IPS DF 4.7 (cell line): Measurements from ENCODE around the gene SURF6.
"Not testable (repeated sequence)": the region's sequence is repeated elsewhere in the genome, so short reads cannot be mapped to it uniquely, and the experiment has no call there.

Source experiments
- DNase-seq: peaks from one replicate; pipeline ENCODE4 v3.0.0-alpha.2; 2013; ENCODE audit warnings: low spot score; ENCODE audit errors: extremely low read depth

The SURF6 gene

GRCh38 chr9:133329306-133330156 lies 6.5 kb downstream of the SURF6 start:
- not testable (repeated sequence) for DNase-seq

- DNase-seq, result no peak
Observed at GRCh38 chr9:133327834-133328484, 8.0 kb downstream of the SURF6 start.

- DNase-seq, result not testable (repeated sequence)
Observed at GRCh38 chr9:133327021-133327420, 9.0 kb downstream of the SURF6 start.

- DNase-seq, result no peak
Observed at GRCh38 chr9:133323991-133324703, 11.8 kb downstream of the SURF6 start.

- no peak for DNase-seq
Observed at GRCh38 chr9:133323211-133323610, 12.8 kb downstream of the SURF6 start.

DNA sequence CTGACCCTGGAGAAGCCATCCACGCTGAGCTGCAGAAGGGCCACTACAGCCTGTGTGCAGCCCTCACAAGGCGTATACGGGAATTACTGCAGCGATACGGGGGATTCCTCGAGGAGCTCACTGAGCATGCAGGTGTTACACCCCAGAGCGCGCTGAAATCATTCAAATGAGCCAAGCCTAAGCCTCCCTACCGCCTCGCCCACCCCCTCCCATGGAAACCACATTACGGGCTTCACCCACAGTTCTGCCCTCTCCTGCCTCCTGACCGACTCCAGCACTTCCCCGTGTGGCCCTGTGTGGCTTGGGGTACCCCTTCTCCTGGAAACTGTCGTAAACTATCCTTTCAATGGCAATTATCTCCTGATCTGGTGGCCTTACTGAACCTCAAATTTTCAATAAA lies 13.3 kb downstream of the SURF6 start:
- no peak for DNase-seq

- no peak for DNase-seq
Observed at GRCh38 chr9:133321411-133321935, 14.5 kb downstream of the SURF6 start.

DNA sequence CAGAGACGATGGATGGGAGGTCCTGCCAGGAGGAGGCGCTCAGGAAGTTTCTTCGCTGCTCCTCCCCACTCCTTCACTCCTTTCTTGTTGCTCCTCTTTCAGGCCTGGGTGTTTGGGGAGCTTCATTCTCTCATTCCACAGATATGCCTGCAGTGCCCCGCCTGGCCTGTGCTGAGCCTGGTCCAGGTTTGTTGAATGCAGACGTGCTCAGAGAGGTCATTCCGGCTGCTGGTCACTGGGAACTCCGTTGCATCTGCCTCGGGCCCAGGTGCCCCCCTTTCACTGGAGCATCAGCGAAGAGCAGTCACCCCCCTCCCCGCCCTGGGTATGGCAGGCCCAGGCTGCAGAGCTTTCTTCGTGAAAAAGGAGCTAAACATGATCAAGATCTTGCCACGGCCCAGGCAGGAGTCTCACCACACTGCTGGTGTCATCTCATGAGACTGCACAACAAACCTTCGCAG lies 15.5 kb downstream of the SURF6 start:
- no peak for DNase-seq

DNA sequence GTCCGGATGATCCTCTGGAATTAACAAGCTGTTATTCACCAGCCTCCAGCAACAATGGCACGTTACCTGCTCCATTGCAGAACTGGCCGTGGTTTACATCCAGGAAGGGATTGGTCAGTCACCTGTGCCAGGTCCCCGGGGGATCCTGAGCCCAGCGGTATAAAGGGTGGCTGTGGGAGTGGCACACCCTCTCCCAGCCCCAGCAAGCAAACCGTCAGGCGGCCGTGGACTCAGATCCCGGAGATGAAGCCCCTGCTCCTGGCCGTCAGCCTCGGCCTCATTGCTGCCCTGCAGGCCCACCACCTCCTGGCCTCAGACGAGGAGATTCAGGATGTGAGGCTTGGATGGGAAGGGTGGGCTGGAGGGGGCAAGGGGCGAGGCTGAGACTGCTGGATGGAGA lies 18.4 kb downstream of the SURF6 start:
- not testable (repeated sequence) for DNase-seq

DNA sequence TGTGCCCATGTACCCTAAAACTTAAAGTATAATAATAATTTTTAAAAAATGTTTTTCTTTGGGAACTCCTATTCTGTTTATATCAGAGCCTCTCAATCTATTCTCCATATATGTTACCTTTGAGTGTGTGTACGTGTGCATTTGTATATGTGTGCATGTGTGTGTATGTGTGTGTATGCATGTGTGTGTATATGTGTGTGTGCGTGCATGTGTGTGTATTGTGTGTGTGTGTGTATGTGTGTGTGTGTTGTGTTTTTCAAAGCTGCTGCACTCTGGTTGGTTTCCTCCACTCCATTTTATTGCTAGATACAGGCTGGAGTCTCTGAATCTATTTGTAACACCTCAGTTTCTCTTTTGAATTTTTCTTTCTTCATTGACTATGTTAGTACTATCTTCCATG lies 20.0 kb downstream of the SURF6 start:
- no peak for DNase-seq

DNA sequence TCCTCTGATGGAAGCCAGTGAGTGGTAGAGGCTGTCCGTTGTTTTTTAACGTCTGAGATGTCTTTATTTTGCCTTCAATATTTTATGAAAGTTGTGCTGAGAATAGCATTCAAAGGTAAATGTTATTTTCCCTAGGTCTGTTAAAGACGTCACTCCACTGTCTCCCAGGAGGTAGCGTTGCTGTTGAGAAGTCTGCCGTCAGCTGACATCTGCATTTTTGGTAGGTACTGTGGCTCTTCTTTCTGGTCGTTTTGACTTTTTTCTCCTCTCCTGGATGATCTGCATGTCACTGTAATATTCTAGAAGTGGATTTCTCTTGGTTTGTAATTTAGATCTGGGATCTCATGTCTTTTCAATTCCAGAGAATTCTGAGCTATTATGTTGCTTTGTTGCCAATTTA lies 26.4 kb downstream of the SURF6 start:
- no peak for DNase-seq

GRCh38 chr9:133307301-133307700 lies 28.7 kb downstream of the SURF6 start:
- DNase-seq, result no peak

DNA sequence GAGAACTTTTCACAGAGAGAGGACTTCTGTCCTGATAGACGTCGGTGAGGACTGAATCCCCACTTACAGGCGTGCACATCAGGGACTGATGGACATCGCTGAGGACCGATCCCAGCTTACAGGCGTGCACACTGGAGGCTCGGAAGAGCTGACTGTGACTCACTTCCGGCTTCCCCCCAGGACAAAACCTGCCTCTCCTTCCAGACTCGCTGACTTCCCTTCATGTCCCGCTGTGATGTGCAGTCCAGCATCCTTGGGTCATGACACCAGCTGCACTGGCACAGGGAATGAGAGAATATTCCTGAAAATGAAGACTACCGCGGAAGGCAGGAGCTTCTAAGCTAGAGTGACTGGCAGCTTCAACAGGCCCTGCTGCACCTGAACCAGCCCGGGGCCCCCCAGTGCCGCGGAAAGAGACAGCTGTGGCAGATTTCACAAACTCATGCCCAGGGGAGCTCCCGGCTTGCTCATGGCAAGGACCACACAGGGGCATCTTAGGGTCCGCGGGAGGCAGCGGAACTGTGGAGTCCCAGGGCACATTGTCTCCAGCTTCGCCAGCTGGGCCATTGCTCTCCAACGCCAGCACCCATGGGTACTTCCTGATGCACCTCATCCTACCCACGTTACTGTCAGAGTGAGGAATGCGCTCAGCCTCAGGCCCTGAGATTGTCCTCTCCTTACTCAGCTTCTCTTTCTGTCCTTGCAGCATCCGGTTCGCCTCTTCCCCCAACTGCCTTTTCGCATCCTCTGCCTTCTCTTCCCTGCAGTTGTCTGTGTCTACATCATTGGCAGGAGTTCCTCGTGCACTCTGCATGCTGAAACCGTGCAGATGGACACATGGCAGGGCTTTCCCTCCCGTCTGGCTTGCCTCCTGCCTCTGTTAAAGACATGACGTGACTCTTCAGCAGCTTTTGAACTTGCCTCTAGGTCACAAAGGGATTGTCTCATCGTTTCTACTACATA lies 29.5 kb downstream of the SURF6 start:
- no peak for DNase-seq

- DNase-seq, result no peak
Observed at GRCh38 chr9:133305731-133306130, 30.3 kb downstream of the SURF6 start.

GRCh38 chr9:133304477-133305377 lies 31.3 kb downstream of the SURF6 start:
- DNase-seq, result no peak

- no peak for DNase-seq
Observed at GRCh38 chr9:133304158-133304470, 31.9 kb downstream of the SURF6 start.

DNA sequence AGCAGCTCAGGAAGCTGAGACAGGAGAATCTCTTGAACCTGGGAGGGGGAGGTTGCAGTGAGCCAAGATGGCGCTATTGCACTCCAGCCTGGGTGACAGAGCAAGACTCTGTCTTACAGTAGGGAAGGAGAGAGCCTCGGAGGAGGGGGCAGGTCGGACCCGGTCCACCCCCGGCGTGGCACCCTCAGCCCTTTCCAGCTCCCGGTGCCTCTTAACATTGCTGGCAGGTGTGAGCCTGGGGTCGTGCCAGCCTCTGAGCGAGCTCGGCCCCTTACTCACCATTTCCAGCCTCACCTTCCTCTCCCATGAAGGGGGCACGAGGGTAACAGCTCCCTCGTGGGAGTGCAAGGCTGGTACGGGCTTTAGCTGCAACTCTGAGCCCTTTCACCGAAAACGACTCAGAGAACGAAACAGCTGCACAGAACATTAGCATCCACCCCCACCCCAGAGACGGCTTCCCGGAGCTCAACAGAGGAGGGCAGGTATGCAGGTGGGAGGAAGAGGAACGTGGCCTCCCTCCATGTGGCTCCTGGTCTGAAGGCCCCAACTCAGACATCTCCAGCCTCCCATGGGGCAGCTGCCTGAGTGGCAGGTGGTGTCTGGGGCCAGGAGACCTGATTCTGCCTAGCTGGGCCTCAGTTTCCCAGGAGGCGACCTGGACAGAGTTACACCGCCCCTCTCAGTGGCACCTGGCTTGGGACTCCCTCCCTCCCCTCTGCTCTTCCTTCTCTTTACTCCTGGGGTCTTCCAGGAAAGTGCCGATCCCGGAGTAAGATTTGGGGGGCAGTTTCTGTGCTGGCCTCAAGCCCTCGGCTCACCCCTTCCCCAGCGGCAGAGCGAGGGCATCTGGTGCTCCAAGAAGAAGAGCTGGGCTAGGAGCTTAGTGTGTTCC lies 32.5 kb downstream of the SURF6 start:
- no peak for DNase-seq

DNA sequence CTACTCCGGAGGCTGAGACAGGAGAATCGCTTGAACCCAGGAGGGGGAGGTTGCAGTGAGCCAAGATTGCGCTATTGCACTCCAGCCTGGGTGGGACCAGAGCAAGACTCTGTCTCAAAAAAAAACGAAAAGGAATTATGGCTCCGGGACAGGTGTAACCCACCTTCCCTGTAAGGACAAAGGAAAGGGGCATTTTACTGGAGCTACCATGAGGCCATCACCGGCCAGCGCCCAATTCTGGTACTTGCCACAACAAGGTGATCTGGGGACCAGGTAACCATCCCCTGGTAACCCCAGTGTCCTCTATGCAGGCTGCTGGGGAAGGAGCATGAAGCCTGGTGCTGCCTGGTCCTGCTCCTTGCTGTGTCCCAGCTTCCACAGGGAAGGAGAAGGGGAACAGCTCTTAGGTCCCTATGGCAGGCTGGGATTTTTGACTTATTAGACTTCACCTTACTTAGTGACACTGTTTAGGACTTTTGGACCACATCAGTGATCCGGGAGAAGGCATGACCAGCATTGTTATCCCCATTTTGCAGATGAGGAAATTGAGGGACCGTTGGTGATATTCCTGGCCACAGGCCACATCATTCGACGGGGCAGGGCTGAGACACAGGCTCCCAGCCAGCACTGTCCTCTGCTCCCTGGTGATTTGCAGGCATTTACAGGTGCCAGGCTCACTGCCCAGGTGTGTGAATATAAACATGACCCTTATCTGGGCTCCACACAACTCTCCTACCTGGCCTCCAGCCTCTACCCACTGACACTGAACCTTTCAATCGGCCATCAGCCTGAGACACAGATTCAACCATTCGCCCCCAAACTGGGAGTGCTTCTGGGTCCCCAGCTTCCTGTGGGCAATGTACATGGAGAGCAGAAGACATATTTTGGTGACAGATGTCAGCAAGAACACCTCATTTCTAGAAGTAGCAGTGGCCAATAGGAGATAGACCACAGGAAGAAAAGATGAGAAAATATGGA lies 34.4 kb downstream of the SURF6 start:
- no peak for DNase-seq
